Measurements from ENCODE around the gene KCNMB4.
"Not testable (repeated sequence)": the region's sequence is repeated elsewhere in the genome, so short reads cannot be mapped to it uniquely, and the experiment has no call there.

Gene KCNMB4

DNA sequence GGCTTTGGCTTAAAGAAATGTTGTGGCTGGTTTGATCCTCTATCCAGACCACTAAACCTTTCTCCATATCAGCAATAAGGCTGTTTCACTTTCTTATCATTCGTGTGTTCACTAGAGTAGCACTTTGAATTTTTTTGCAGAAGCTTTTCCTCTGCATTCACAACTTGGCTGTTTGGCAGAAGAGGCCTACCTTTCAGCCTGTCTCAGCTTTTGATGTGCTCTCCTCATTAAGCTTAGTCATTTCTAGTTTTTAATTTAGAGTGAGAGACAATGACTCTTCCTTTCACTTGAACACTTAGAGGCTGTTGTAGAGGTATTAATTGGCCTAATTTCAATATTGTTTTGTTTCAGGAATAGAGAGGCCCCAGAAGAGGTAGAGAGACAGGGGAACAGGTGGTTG is 13.8 kb downstream of the KCNMB4 start:
- DNase-seq, result no peak

DNA sequence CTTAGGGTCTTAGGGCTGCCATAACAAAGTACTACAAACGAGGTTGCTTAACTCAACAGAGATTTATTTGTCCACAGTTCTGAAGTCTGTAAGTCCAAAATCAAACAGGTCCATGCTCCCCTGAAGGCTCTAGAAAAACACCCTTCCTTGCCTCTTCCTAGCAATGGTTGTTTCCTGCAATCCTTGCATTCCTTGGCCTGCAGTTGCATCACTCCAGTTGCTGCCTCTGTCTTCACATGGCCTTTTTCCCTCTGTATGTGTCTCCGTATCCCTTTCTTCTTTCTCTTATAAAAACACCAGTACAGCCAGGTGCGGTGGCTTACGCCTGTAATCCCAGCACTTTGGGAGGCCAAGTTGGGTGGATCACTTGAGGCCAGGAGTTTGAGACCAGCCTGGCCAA is 17.4 kb downstream of the KCNMB4 start:
- DNase-seq, result no peak

DNA sequence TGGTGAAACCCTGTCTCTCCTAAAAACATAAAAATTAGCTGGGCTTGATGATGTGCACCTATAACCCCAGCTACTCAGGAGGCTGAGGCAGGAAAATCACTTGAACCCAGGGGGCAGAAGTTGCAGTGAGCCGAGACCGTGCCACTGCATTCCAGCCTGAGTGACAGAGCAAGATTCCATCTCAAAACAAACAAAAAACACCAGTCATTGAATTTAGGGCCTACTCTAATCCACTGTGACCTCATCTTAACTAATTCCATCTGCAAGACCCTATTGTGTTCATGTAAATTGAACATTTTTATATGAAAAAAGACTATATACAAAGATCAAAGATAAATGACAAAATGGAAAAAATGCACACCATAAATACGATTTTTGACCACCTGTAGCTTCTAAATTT is 17.8 kb downstream of the KCNMB4 start:
- no peak for DNase-seq

DNA sequence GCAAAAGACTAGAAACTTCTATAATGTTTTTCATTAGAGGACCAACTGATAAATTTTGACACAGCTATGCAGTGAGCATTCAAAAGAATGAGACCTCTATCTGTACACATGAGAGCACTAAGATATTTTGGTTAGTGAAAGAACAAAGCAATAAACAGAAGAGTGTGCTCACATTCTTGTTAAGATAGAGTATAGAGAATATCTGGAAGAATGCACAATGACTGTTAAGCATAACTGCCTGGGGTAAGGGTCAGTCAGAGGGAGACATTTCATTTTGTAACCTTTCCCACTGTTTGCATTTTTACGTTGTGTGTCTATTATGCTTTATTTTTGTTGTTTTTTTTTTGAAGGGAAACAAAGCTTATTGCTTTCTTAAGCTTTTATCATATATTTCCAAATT is 20.7 kb downstream of the KCNMB4 start:
- DNase-seq, result no peak

DNA sequence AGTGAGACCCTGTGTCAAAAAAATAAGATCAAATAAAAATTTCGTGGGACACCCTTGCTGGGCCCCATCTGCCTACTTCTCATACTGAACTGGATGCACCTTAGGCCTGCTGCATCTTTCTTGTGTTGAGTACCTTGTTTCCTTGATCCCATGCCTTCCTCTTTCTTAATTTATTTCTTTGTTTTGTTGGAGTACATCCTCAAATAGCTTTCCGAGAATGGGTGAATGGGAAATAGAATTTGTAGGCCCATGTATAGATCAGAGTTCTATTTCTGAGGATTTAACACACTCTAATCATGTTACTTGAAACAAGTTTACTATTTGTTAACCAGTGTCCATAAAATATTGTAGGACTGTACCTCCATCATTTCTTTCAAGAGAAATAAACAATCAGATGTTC is 23.6 kb downstream of the KCNMB4 start:
- no peak for DNase-seq

DNA sequence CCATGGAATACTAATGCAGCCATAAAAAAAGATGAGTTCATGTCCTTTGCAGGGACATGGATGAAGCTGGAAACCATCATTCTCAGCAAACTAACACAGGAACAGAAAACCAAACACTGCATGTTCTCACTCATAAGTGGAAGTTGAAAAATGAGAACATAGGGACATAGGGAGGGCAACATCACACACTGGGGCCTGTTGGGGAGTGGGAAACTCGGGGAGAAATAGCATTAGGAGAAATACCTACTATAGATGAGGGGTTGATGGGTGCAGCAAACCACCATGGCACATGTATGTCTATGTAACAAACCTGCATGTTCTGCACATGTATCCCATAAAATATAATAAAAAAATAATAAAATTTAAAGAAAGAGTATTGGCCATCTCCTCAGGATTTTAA is 26.5 kb downstream of the KCNMB4 start:
- DNase-seq, result not testable (repeated sequence)

DNA sequence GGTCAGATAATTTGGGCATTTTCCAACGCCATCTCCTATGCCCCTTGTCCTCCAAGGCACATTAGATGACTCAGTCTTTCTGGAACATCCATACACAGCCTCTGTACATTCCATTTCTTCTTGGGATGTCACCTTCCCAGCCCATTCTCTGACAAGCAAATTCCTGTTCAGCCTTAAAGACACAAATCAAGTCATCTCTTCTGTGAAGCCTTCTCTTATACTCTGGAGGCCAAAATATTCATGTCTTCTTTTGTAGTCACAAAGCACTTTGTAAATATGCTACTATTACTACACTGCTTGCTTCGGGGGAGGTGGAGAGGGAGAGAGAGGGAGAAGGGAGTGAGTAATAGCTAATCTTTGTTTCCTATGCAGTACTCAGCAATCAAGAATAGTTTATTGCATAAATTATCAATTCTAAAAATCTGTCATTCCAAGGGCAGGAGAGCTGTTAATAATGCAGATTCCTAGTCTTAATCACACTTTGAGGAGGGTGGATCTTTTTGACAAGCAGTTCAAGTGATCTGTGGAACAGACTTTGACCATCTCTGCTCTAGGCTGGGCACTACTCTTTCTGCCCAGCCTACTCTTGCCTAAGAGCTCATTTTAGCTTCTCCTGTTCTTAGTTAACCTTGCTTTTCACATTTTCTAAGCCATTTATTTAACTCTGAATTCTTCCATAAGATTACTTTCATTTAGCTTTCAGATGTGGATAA is 27.9 kb downstream of the KCNMB4 start:
- DNase-seq, result no peak

DNA sequence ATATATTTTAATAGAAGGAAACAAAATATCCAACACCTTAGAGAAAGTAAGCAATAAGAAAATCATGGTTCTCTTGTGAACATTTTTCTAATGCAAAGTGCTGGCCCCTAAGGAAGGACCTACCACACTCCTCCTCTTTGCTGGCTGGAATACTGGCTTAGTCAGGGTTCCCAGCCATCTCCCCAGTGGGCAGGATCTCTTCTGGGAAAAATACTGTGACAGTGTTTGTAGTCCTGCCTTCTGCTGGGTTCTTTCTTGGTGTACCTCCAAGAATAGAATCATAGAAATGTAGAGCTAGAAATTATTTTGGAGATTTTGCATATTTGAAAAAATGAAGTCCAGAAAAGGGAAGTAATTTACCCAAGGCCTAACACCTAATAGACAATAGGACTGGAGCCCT is 31.9 kb downstream of the KCNMB4 start:
- no peak for DNase-seq

DNA sequence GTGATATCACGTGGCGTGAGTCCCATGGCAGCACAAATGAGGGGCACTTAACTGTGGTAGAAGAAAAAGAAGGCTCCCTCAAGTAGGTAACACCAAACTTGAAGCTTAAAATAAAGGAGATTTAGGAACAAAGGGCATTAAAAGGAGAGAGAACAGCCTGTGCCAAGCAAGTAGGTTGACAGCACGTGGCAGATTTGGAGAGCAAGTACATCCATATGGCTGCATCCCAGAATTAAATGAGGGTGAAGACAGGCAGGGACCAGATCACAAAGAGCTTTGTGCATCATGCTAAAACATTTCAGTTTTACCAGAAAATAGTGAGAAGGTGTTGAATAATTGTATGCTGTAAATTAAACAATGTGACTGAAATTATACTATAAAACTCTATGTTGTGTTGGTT is 32.8 kb downstream of the KCNMB4 start:
- DNase-seq, result no peak

DNA sequence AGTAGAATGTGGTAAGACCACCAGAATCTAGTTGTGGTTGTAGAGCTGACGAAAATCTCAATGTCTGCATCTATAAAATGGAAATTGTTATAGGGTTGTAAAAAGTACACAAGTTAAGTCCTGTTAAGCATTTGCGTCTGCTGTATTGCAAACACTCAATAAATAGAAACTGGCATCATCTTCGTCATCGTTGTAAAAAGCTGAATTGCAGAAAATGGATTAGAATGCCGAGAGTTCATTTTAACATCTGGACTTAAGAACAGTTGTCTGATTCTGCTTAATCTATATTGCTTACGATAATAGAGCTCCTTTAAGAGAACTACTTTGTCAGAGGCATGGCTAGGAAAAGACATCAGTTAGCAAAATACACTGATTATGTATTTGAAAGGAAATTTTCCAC is 33.2 kb downstream of the KCNMB4 start:
- no peak for DNase-seq

DNA sequence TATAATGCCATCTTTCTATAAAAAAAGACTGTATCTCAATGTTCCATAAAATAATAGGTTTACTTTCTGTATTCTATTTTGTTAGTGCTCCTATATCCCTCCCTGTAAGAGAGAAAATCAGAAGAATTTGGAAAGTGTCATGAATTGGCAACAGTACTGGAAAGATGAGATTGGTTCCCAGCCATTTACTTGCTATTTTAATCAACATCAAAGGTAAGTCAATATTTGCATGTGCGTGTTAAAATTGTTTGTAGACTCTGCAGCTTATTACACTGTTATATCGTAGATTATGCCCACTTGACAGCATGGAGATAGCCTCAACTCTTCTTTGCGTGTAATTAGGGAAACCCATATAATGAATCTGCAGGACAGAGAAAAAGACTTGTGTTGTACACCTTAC is 34.0 kb downstream of the KCNMB4 start:
- no peak for DNase-seq

DNA sequence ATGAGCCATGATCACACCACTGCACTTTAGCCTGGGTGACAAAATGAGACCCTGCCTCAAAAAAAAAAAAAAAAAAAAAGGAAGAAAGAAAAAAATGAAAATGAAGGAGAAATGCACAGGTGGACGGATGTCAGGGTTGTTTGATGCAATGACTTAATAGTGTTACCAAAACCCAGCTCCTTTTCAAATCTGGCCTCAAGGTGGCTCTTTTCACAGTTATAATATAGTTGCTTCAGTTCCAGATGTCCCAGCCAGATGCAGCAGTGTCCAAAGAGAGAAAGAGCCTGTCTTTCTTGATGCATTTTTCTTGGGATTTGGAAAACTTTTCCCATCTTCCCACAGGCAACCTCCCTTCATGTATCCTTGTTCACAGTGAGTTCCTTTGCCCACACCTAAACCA is 36.5 kb downstream of the KCNMB4 start:
- no peak for DNase-seq

DNA sequence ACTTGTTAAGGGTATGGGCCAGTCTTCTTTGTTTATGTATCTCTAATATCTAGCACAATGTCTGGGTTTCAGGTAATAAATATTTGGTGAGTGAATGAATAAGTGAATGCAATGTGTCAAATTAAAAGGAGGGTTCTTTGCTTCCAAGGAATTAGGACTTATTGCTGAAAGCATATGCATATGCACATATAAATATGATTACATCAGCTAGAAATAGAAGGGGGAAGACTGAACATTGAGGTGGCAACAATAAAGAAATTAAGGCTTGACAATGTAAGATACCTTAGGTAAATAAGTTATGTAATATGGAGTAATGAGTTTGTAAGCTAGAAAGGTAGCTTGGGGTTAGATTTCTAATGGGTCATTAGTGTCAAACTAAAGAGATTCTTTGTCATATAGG is 37.7 kb downstream of the KCNMB4 start:
- no peak for DNase-seq

DNA sequence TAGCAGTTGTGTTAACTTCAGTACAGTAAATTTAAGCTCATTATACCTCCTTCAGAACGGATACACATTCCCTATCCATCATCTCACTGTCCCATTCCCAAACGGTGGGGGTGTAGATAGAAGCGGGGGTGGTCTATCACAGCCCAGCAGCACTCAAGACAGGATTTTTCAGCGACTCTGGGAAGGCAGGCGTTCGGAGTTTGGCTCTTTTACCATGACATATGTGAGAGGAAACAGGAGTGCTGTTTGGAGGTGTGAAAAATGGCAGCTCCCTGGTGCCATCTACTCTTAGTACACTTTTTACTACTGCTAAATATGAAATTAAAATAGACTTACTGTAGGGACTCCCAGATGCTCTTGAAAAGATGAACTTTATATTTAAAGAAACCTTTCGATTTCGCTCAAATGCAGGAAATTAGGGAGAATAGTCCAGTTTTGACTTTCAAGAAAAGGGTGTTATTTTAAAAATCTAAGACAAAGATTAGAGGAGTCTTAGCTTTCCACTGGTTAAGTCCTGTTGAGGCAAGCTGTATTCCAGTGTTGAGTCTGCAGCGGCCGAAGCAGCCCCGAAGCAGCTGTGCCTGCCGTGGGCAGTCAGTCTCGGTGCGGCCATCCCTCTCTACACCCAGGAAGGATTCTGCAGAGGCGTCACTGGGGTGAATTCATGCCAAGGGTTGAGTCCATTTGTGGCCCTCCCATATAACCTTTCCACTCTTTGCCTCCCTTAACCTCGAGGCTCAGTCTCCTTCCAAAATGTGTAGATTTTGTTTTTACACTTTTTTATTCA is 42.1 kb downstream of the KCNMB4 start:
- no peak for DNase-seq

DNA sequence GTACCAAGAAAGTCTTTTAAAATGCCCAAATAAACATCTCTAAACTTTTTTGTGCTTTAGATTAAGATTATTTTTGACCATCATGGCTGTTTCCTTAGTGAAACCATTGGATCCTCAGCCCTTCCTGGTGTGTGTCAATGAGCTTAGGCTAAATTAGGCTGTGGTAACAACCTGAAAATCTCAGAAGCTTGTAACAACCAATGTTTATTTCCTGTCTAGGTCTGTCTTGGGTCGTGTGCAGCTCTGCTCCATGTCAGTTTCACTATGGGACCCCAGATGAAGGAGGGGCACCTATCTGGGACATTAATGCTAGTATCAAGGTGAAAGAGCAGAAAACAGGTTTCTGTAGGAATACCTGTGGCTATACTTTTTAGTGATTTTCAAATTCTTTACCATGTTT is 49.9 kb downstream of the KCNMB4 start:
- DNase-seq, result no peak

DNA sequence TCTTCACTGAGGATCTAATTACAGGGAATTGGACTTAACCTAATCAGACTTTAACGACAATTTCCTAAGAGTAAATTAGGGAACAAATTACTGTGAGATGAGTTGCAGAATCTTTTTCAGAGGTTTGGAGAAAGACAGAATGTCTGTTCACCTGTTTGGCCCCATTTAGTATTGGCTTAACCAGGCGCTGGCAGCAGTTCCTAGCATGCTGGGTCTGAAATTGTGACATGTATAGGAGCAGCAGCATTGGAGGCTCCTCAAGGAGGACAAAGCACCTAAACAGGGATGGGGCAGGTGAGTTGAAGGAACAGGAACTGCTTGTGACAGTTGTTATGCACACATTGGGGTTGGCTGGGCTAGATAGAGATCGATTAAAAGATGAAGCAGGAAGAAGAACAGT is 51.0 kb downstream of the KCNMB4 start:
- no peak for DNase-seq

DNA sequence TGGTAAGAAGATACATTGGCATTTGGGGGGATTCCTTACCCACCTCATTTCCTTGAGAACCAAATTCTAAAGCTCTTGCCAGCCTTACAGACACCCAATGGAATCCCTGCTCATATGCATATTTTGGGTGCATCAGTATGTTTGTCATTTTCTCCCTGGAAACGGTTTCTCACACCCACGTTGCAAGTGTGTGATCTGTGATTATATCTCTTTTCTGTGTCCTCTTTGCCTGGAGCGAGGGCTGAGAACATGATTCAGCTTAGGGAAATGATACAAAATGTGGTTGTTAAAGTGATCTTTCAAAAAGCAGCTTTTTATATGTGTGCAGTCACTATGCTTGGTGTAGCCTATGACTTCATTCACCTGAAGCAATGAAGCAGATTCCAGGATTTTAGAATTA is 52.0 kb downstream of the KCNMB4 start:
- no peak for DNase-seq

DNA sequence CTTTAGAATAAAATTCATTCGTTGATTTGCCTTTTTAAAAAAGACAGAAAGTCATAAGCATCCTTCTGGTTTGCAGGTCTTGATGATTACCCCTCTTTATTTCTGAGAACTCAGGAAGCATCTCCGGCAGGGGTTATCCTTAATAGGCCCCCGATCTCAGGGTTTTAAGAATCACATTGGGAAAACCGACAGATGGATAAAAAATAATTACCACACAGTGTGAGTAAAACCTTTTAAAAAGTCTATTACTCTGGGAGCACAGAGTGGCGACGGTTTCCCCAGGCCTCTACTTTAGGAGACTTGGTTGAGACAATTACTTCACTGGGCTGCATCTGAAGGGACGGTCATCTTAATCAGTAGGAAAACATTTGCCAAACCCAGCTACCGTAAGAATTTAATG is 56.5 kb downstream of the KCNMB4 start:
- no peak for DNase-seq

DNA sequence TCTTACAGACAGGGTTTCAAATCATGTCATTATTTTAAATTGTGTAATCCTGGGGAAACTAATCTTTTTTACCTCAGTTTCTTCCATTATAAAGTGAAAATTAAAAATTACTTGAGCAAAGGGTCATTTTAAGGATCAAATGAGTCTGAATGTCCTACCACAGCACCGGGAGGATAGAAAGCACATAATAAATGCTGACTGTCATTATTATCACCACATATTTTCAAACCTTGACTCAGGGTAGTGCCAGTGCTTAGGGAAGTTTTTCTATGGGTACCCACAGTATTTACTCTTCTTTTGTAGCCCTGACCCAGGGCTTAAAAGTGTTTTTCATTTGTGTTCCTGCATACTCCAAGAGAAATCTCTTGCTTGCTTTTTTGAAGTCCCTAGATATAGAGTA is 60.5 kb downstream of the KCNMB4 start:
- no peak for DNase-seq

DNA sequence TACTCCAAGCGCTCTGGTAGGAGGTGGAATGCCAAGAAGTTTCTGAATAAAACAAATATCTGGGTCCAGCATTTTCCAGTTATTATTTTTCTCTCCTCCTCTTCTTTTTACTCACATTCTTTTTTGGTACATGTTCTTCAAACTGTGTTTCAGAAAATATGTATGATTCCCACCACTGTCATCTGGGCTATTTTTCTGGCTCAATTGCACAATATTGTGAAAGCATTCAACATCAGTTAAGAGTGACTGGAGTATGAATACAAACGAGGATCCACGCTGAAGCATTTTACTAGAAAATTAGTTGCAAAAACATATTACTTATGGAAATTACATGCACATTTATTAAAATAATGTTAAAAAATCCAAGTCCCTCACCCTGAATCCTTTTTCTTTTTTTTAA is 61.5 kb downstream of the KCNMB4 start:
- no peak for DNase-seq

DNA sequence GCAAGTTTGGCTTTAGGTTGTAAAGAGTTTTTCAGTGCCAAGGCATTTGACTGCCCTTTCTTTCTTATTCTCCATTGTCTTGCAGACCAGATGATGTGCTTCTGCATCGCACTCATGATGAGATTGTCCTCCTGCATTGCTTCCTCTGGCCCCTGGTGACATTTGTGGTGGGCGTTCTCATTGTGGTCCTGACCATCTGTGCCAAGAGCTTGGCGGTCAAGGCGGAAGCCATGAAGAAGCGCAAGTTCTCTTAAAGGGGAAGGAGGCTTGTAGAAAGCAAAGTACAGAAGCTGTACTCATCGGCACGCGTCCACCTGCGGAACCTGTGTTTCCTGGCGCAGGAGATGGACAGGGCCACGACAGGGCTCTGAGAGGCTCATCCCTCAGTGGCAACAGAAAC is 64.3 kb downstream of the KCNMB4 start:
- DNase-seq, result no peak

DNA sequence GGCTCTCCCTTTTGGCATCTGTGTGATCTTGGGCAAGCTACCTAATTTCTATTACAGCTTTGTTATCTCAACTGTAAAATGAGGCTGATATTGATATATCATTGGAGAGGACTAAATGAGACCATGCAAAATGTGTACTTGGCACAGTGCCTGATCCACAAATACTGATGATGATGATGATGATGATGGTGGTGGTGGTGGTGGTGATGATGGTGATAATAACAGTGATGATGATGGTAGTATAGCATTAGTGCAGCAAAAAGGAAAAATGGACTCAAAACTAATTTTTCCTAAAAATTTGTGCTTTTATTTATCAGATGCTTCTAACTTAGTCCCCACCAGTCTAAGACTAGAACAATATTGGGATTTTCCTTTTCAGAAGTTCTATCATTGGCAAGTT is 70.7 kb downstream of the KCNMB4 start:
- DNase-seq, result no peak

DNA sequence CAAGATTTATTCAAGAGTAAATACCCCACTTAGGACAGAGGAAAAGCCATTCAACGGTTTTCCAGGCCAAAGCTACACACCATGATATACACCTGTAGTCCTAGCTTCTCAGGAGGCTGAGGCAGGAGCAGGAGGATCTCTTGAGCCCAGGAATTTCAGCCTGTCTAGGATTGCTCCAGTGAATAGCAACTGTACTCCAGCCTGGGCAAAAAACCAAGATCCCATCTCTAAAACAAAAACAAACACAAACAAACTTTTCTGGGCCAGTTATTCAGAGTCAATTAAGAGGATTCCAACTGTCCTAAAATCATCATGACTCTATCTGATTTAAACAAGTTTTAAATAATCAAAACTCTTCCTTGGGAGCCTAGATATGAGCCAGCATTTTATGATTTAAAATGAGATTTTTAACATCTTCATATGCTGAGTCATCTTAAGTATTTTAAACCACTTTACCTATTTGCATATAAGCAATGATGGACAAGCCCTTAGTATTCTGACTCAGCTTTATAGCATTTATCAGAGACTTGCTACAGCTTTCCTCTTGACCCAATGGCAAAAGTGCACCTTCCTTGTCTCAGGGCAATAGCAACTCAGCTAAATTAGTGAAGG is 77.1 kb downstream of the KCNMB4 start:
- no peak for DNase-seq

DNA sequence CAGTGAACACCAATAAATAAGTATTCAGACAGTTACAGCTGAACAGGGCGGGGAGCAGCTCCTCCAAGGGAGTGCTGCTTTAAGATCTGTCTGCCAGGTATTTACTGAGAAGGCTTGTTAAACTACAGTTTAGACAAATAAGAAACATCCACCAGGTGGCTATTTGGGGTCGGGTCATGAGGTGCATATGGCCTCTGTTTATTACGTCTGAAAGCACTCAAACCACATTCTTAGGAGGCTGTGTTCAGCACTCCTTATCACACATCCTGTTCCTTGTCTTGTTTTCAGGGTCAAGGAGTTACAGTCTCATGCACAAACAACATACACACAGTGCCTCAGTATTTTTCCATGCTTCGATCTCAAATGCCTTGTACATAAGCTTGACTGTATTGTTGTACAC is 78.8 kb downstream of the KCNMB4 start:
- DNase-seq, result no peak

All from NCI-H446 (cell line).